Trophoblast cell (in vitro differentiated cells and primary cell): ENCODE measurements around the gene TTC13.

Experiments used
- DNase-seq, 2 donors: peaks; one replicate each; pipeline ENCODE4 v3.0.0-alpha.2; 2016
- H2AFZ ChIP-seq: 2 replicates; pipeline ENCODE4 v1.6.1; 2013; ENCODE audit warnings: low read length, moderate library complexity, mild to moderate bottlenecking; ENCODE audit not compliant: insufficient read depth, poor library complexity
- H2AK5ac ChIP-seq: 2 replicates; pipeline ENCODE4 v1.6.1; 2013; ENCODE audit warnings: mild to moderate bottlenecking, low read length
- H2BK120ac ChIP-seq: 2 replicates; pipeline ENCODE4 v1.6.1; 2013; ENCODE audit warnings: low read length, mild to moderate bottlenecking, moderate library complexity; ENCODE audit not compliant: insufficient read depth, poor library complexity
- H2BK12ac ChIP-seq: 2 replicates; pipeline ENCODE4 v1.6.1; 2013; ENCODE audit warnings: mild to moderate bottlenecking, low read length, moderate library complexity
- H2BK5ac ChIP-seq: 2 replicates; pipeline ENCODE4 v1.6.1; 2013; ENCODE audit warnings: low read length, low read depth, moderate library complexity, mild to moderate bottlenecking; ENCODE audit not compliant: poor library complexity
- H3K14ac ChIP-seq: 2 replicates; pipeline ENCODE4 v1.6.1; 2013; ENCODE audit warnings: mild to moderate bottlenecking, low read length
- H3K18ac ChIP-seq: 2 replicates; pipeline ENCODE4 v1.6.1; 2013; ENCODE audit warnings: mild to moderate bottlenecking, low read length
- H3K23ac ChIP-seq: 2 replicates; pipeline ENCODE4 v1.6.1; 2013; ENCODE audit warnings: low read length
- H3K27ac ChIP-seq: 2 replicates; pipeline ENCODE4 v1.5.1; 2013; ENCODE audit warnings: low read depth, mild to moderate bottlenecking, inconsistent platforms, low read length, moderate library complexity
- H3K27me3 ChIP-seq: 2 replicates; pipeline ENCODE4 v1.6.1; 2013; ENCODE audit warnings: inconsistent platforms, mild to moderate bottlenecking, low read length, moderate library complexity; ENCODE audit not compliant: insufficient read depth
- H3K36me3 ChIP-seq, 2 experiments: 1 replicate in 1 of 2; 2 replicates in 1 of 2; pipeline ENCODE4 v1.6.1; 2013; ENCODE audit warnings: low read length in 2 of 2, mild to moderate bottlenecking in 2 of 2, moderate library complexity in 1 of 2; ENCODE audit not compliant: insufficient read depth in 2 of 2, control insufficient read depth in 1 of 2
- H3K4ac ChIP-seq: 2 replicates; pipeline ENCODE4 v1.6.1; 2013; ENCODE audit warnings: low read depth, mild to moderate bottlenecking, low read length, moderate library complexity
- H3K4me1 ChIP-seq, 2 experiments: 1 replicate in 1 of 2; 2 replicates in 1 of 2; pipeline ENCODE4 v1.6.1; 2013; ENCODE audit warnings: low read length in 2 of 2, mild to moderate bottlenecking in 2 of 2, moderate library complexity in 1 of 2; ENCODE audit not compliant: insufficient read depth in 2 of 2, control insufficient read depth in 1 of 2
- H3K4me2 ChIP-seq: 2 replicates; pipeline ENCODE4 v1.6.1; 2013; ENCODE audit warnings: inconsistent platforms, mild to moderate bottlenecking, low read length, moderate library complexity
- H3K4me3 ChIP-seq: 2 replicates; pipeline ENCODE4 v1.5.1; 2013; ENCODE audit warnings: mild to moderate bottlenecking, low read depth, low read length, inconsistent platforms
- H3K79me1 ChIP-seq: one replicate; pipeline ENCODE4 v1.6.1; 2013; ENCODE audit warnings: low read length
- H3K79me2 ChIP-seq: 2 replicates; pipeline ENCODE4 v1.6.1; 2013; ENCODE audit warnings: low read length, mild to moderate bottlenecking; ENCODE audit not compliant: control insufficient read depth, insufficient read depth, poor library complexity
- H3K9ac ChIP-seq: 2 replicates; pipeline ENCODE4 v1.6.1; 2013; ENCODE audit warnings: mild to moderate bottlenecking, low read length
- H3K9me3 ChIP-seq: 2 replicates; pipeline ENCODE4 v1.6.1; 2013; ENCODE audit warnings: low read depth, mild to moderate bottlenecking, control low read depth, inconsistent platforms, low read length; ENCODE audit not compliant: insufficient read depth
- H4K12ac ChIP-seq: 2 replicates; pipeline ENCODE4 v1.6.1; 2013; ENCODE audit warnings: low read depth, mild to moderate bottlenecking, low read length, moderate library complexity
- H4K8ac ChIP-seq: 2 replicates; pipeline ENCODE4 v1.6.1; 2013; ENCODE audit warnings: low read depth, mild to moderate bottlenecking, low read length, moderate library complexity
- H4K91ac ChIP-seq: one replicate; pipeline ENCODE4 v1.6.1; 2013; ENCODE audit warnings: low read depth, mild to moderate bottlenecking, low read length, moderate library complexity
- WGBS: extraction: QIAGEN DNeasy Blood & Tissue Kit; methylation state at CpG from one replicate; pipeline ENCODE4 v1.1.7; 2013; ENCODE audit warnings: missing lambda C conversion rate; ENCODE audit not compliant: insufficient read length, insufficient coverage; ENCODE audit errors: extremely low coverage; 5-methylcytosine and 5-hydroxymethylcytosine counted together

TTC13 gene

DNA sequence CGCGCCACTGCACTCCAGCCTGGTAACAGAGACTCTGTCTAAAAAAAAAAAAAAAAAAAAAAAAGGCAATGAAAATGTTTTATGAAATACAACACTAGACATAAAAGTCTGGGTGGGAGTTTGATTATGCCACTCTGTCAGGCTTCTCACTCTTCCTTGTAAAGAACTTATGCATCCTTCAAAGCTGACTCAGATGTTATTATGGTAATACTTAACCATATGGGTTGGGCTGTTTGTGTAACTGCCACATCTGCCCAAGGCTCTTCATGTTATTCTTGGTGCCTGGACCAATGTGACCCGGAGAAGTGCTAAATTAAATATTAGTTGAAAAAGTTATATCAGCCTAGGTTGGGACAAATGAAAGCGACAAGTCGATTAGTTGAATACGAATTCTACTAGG is 37.6 kb upstream of the TTC13 start:
- no peak overlapping the region for H4K91ac ChIP-seq
- no peak overlapping the region for H3K4me2 ChIP-seq
- H2BK5ac ChIP-seq: no peak overlapping the region
- no peak overlapping the region for H2AK5ac ChIP-seq
- peak in 1 of 2 donors; percentile 43 for DNase-seq
- H4K8ac ChIP-seq: no peak overlapping the region
- no peak overlapping the region for H3K23ac ChIP-seq
- H2AFZ ChIP-seq: no peak overlapping the region
- no peak overlapping the region for H2BK12ac ChIP-seq
- peaks cover 11 to 26% of the 10 kb centered on the region in 2 experiments for H3K36me3 ChIP-seq
- no peak overlapping the region for H3K14ac ChIP-seq
- no peak overlapping the region for H3K27ac ChIP-seq
- no peaks in the 10 kb centered on the region for H3K9me3 ChIP-seq
- no peak overlapping the region for H4K12ac ChIP-seq
- H3K79me2 ChIP-seq: peaks cover 1% of the 10 kb centered on the region
- WGBS: no CpG with 5 or more reads among the region's 6 CpGs
- no peak overlapping the region for H3K4me3 ChIP-seq
- no peak overlapping the region for H3K18ac ChIP-seq
- H3K27me3 ChIP-seq: no peaks in the 10 kb centered on the region
- no peak overlapping the region for H3K9ac ChIP-seq
- H3K79me1 ChIP-seq: no peaks in the 10 kb centered on the region
- H2BK120ac ChIP-seq: no peak overlapping the region
- H3K4me1 ChIP-seq: peaks cover 7% of the 10 kb centered on the region in 2 experiments
- no peak overlapping the region for H3K4ac ChIP-seq

DNA sequence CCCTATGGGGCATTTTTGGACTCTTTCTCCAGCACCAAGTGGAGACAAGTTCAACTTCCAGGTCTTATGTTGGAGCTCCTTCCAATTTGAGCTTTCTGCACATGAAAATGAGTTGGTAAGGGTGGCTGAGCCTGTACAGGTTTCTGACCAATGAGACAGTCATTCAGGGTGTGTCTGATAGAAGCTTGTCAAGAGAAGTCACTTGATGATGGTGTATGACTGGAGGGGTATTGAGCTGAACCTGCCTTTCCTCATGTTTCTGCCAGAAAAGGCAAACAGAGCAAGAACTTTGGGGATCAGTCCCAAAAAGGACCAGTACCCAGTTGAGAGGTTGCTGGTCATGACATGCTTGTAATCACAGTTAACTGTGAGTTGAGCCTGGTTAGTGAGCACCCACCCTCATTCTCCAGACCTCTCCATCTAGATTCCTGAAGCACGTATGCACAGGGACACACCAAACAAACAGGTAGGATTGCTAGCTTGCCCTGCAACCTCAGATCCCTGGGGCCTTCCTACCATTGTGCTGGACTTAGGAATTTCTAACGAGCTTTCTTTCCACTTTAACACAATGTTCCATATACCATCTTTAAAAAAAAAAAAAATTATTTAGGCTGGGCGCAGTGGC is 34.8 kb upstream of the TTC13 start:
- WGBS: no CpG with 5 or more reads among the region's 3 CpGs

DNA sequence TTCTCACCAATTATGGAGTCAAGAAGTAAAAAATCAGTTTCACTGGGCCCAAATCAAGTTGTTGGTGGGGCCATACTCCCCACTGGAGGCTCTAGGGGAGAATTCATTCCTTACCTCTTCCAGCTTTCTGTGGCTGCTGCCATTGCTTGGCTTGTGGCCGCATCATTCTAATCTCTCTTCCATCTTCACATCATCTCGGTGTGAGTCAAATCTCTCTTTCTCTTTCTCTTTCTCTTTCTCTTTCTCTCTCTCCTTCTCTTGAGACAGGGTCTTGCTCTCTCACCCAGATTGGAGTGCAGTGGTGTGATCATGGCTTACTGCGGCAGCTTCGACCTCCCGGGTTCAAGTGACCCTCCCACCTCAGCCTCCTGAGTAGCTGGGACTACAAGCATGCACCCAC is 33.3 kb upstream of the TTC13 start:
- Histone ChIP-seq H2BK5ac (no peak overlapping the region), H4K91ac (no peak overlapping the region), H2AK5ac (no peak overlapping the region), H3K14ac (no peak overlapping the region), H2BK12ac (no peak overlapping the region), H3K9me3 (no peaks in the 10 kb centered on the region), H4K8ac (no peak overlapping the region), H3K4me1 (peaks cover 4 to 5% of the 10 kb centered on the region in 2 experiments), H3K79me1 (no peaks in the 10 kb centered on the region), H2AFZ (no peak overlapping the region), H3K79me2 (no peaks in the 10 kb centered on the region), H3K18ac (no peak overlapping the region), H3K27me3 (no peaks in the 10 kb centered on the region), H3K4me2 (no peak overlapping the region), H3K9ac (no peak overlapping the region), H3K4ac (no peak overlapping the region), H3K23ac (no peak overlapping the region), H3K36me3 (peaks cover 2 to 4% of the 10 kb centered on the region in 2 experiments), H3K4me3 (no peak overlapping the region), H3K27ac (no peak overlapping the region), H4K12ac (no peak overlapping the region), H2BK120ac (no peak overlapping the region)
- no CpG with 5 or more reads among the region's 5 CpGs for WGBS
- DNase-seq: no peak

More for the DNA sequence above, 34.8 kb upstream of the TTC13 start:
- no peaks in the 10 kb centered on the region for H3K79me1 ChIP-seq
- H3K9ac ChIP-seq: no peak overlapping the region
- peaks cover 5 to 14% of the 10 kb centered on the region in 2 experiments for H3K36me3 ChIP-seq
- no peak overlapping the region for H2AK5ac ChIP-seq
- H3K18ac ChIP-seq: no peak overlapping the region
- H3K4ac ChIP-seq: no peak overlapping the region
- no peak overlapping the region for H3K23ac ChIP-seq
- no peak overlapping the region for H4K91ac ChIP-seq
- H2BK120ac ChIP-seq: no peak overlapping the region
- no peaks in the 10 kb centered on the region for H3K9me3 ChIP-seq
- no peak overlapping the region for H3K4me2 ChIP-seq
- no peak overlapping the region for H4K8ac ChIP-seq
- peaks cover 4 to 5% of the 10 kb centered on the region in 2 experiments for H3K4me1 ChIP-seq
- H2BK12ac ChIP-seq: no peak overlapping the region
- no peak overlapping the region for H3K14ac ChIP-seq
- H2AFZ ChIP-seq: no peak overlapping the region
- no peak overlapping the region for H3K27ac ChIP-seq
- peak; percentile 86 to 90 for DNase-seq
- no peak overlapping the region for H2BK5ac ChIP-seq
- peaks cover 1% of the 10 kb centered on the region for H3K79me2 ChIP-seq
- no peak overlapping the region for H4K12ac ChIP-seq
- H3K4me3 ChIP-seq: no peak overlapping the region
- H3K27me3 ChIP-seq: no peaks in the 10 kb centered on the region

DNA sequence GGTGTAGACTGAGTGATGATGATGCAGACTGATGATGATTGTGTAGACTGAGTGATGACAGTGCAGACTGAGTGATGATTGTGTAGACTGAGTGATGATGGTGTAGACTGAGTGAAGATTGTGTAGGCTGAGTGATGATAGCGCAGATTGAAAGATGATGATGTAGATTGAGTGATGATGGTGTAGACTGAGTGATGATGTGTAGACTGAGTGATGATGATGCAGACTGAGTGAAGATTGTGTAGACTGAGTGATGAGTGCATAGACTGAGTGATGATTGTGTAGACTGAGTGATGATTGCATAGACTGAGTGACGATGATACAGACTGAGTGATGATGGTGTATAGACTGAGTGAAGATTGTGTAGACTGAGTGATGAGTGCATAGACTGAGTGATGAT is 32.7 kb upstream of the TTC13 start:
- no peak overlapping the region for H2AFZ ChIP-seq
- no peaks in the 10 kb centered on the region for H3K27me3 ChIP-seq
- H3K4ac ChIP-seq: no peak overlapping the region
- H3K27ac ChIP-seq: no peak overlapping the region
- H4K12ac ChIP-seq: no peak overlapping the region
- no peak overlapping the region for H4K8ac ChIP-seq
- no peaks in the 10 kb centered on the region for H3K79me1 ChIP-seq
- no peak overlapping the region for H3K14ac ChIP-seq
- H3K4me1 ChIP-seq: peaks cover 4 to 5% of the 10 kb centered on the region in 2 experiments
- no peak for DNase-seq
- no peak overlapping the region for H2BK120ac ChIP-seq
- no peaks in the 10 kb centered on the region for H3K79me2 ChIP-seq
- H3K23ac ChIP-seq: peak overlapping the region; percentile 33
- no peak overlapping the region for H4K91ac ChIP-seq
- H2BK5ac ChIP-seq: no peak overlapping the region
- H2BK12ac ChIP-seq: no peak overlapping the region
- no peak overlapping the region for H3K4me2 ChIP-seq
- H3K18ac ChIP-seq: no peak overlapping the region
- no peak overlapping the region for H2AK5ac ChIP-seq
- WGBS: 100% methylated on average over 1 of the region's 2 CpGs
- H3K9me3 ChIP-seq: no peaks in the 10 kb centered on the region
- no peak overlapping the region for H3K4me3 ChIP-seq
- H3K9ac ChIP-seq: no peak overlapping the region
- peaks cover 2 to 4% of the 10 kb centered on the region in 2 experiments for H3K36me3 ChIP-seq
